ENCODE measurements around the gene METTL8. TPM values are rescaled to one million over a fixed set of nuclear protein-coding genes. Genes with fewer than 3 reads are reported as not detected.
"Not testable (repeated sequence)": the region's sequence is repeated elsewhere in the genome, so short reads cannot be mapped to it uniquely, and the experiment has no call there.

The METTL8 gene
- polyA plus RNA-seq, 3 donors, result 12.0 to 20.9 (median 13.3) TPM

DNA sequence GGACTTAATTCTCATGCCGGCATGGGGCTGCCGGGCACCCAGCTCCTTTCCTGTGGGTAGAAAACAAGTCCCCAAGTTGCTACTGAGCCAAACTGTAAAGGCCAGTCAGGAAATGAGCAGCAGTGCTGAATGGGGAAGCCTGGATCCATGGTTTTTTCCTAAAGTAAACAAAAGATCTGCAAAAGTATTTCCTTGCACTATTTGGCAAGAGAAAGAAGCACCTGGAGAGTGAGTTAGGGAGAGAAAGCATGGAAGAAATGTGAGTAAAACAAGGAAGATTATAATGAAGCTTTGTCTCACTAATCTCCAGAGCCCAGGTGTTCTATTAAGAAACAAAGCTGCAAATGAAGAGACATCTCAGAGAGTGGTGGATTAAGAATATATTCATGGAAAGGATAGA is 117.6 kb downstream of the METTL8 start:
- DNase-seq, result no peak

DNA sequence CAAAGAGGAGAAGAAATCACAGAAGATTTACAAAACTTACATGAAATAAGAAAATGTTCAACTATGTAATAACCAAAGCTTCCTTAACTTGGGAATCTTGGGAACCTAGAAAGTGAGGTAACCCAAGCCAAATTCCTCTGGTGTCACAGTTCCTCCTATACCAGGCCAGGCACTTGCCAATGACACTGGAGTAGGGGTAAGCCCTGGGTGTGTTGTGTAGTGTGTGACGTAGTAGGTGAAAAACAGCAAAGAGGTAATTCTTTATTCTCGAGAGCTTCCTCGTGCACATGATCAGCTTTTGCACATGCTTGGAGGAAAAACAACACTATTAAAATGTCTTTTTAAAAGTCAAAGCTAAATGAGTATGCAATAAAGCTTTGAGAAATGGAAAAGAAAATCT is 118.0 kb downstream of the METTL8 start:
- DNase-seq, result no peak

DNA sequence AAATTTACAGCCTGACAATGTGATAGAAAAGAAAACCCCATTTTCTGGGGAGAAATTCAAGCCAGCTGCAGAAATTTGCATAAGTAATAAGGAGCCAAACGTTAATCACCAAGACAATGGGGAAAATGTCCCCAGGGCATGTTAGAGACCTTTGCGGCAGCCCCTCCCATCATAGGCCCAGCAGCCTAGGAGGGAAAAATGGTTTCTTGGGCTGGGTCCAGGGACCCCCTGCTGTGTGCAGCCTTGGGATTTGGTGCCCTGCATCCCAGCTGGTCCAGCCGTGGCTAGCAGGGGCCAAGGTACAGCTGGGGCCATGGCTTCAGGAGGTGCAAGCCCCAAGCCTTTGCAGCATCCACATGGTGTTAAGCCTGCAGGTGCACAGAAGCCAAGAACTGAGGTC is 121.6 kb downstream of the METTL8 start:
- DNase-seq, result not testable (repeated sequence)

DNA sequence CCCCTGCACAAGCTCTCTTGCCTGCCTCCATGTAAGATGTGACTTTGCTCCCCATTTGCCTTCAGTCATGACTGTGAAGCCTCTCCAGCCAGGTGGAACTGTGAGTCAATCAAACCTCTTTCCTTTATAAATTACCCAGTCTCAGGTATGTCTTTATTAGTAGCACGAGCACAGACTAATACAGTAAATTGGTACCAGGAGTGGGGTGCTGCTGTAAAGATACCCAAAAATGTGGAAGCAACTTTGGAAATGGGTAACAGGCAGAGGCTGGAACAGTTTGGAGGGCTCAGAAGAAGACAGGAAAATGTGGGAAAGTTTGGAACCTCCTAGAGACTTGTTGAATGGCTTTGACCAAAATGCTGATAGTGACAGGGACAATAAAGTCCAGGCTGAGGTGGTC is 122.2 kb downstream of the METTL8 start:
- not testable (repeated sequence) for DNase-seq

DNA sequence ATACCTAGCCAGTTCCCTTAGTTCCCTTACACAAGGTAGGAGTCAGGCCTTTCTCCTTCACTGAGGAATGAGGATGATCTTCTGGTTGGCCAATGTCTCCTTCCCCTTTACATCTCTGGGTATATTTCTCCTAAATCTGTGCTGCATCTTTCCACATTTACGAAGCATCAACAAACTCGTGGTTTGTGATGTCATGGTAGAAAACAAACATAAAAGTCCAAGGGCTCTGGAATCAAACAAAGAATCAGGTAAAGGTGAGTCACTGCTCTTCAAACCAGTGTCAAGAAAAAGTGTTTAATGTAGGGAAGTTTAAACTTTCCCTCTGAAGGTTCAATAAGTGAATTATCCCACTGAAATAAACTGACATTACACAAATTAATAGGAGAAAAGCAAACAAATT is 122.9 kb downstream of the METTL8 start:
- DNase-seq, result no peak

DNA sequence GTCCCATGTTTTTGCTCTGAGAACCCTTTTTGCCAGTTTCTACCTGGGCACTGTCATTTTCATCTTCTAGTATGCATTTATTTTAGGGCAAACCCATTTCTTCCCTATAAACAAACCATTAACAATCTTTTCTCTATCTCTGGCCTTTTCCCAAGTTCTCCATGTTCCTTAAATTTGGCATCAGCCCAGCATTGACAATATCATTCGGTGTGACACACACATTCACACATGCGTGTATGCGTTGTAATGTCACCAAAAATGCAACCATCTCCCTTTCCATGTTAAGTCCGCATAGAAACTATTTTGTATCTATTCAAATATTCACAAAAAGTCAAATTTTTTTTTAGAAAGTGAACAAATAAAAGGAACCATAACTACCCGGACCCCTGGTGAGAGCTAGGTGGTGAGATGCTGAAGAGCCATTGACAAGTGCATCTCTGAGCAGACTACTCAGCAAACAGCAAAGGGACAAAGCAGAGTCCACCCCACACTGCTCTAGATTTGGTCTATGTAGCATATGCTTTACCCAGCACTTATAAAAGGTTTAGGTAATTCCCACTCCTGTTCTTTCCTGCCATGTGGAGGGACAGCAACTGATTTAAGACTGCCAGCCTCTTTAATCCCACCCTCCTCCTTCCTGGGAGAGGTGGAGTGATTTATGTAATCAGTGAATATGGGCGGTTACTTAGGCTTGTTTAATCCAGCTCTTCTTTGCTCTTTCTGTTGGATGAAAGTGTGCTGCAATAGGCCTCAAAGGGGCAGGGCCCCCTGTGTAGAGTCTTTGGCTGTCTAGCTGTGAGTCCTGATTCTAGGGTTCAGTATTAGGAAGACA is 124.1 kb downstream of the METTL8 start:
- DNase-seq, result no peak

DNA sequence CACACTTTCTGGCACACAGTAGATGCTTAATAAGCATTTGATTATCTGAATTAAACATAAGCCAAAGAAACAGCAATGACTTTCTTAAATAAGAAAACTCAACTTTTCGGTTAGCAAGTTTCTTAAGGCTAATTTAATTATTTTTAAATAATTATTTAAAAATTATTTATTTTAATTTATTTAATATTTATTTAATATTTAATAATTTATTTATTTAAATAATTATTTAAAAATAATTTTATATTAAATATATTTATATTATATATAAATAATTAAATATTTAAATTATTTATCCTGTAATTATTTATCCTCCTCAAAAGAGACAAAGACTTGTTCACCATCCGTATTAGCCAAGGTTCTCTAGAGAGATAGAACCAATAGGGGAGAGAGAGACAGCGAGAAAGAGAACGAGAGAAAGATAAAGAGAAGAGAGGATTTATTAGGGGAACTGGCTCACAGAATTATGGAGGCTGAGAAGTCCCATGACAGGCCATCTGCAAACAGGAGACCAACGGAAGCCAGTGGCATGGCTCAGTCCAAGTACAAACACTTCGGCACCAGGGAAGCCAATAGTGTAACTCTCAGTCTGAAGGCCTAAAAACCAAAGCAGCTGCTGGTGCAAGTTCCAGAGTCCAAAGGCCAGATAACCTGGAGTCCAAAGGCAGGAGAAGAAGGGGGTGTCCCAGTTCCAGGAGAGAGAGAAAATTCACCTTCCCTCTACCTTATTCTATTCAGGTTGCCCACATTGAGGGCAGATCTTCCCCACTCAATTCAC is 125.3 kb downstream of the METTL8 start:
- DNase-seq, result no peak

DNA sequence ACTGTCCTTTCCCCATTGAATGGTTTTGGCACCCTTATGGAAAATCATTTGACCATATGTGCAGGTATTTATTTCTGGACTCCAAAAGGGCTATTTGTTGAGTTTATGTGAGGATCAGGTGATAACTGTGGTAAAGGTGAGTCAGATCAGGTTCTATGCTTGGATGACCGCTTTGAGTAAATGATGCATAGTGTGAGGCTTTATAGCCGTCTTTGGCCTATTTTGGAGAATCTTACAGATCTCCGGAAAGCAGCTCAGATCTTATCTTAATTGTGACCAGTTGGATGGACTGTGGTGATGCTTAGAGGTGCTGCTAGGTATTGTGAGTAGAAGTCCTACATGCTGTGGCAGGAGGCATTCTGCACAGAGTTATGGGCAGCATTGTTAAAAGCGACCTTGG is 126.2 kb downstream of the METTL8 start:
- DNase-seq, result no peak

DNA sequence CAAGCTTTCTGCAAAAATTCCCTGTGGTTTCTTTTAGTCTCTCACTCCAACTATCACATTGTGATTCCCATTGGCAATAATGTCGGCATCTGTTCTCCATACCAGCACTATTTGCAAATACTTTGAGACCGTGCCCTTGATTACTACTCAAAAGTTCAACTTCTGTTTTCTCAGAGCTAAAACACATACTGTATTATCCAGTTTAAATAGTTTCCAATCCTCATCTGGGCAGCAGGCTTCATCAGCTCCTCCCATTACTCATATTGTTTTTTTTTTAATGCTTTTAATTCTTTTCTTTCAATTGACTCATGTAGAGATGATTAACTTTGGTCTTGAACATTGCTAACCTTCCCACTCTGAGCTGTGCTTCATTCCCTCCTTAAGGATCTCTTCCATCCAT is 135.8 kb downstream of the METTL8 start:
- no peak for DNase-seq

DNA sequence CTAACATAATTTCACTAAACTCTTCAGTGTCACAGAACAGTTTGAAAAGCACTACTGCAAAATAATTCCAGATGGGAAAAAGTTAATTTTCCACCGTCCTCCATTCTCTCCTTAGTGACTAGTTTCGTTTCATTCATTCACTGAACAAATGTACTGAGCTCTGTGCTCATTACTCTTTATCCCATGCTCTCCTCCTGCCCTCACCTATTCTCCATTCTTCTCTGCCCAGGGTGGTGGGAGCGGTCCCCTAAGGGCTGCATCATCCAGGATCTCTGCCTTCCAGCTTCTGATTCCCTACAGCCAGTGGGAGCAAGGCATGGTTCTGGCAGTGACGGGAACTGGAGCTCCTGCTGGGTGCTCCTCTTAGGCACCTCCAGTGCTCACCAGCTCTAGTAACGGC is 139.2 kb downstream of the METTL8 start:
- no peak for DNase-seq

DNA sequence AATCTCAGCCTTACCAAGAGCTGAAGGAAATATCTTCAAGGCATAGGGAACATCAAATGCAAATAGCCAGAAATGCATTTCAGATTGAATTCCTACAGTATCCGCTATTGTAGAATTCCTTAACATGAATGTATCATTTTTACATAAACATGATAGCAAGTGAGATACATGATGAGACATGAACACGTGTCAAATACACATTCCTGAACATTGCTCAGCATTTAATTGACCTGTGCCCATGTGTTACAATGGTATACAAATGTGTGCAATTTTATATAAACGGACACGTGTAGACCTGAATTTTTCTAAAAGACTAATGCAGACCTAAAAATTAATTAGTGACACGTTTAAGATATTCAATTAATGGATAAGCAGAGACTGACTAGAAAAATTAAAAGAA is 140.1 kb downstream of the METTL8 start:
- no peak for DNase-seq

DNA sequence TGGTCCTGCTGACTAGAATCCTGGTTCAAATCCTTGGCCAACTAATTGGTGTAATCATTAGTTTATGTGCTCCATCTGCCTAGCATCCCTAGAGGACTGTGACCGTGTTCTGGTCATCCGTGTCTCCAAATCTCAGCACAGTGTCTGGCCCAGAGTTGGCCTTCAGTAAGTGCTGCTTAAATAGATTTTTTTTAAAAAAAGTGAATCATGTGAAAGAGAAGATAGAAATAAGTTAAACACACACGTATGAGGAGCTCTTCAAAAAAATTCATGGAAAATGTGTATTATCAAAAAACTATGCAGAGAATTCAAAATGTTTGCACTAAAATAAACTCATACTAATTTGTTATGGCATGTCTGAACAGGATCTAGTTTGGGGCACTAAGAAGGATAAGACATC is 143.8 kb downstream of the METTL8 start:
- DNase-seq, result no peak

DNA sequence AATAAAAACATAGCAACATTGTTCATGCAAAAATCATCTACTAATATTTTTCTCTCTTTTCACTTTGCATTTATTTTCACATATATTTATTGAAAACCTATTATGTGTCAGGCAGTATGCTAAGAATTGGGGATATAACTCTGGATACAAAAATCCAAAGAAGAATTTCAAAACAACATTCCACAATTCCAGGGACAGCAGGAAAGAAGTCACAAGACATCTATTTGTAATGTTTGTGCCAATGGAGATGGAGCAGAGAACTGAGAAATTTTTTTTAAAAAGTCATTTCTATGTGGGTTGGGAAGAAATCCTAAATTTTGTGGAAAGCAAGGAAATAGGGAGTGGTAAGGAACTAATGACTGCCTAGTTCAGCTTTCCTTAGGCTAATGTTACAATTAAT is 144.5 kb downstream of the METTL8 start:
- DNase-seq, result no peak

DNA sequence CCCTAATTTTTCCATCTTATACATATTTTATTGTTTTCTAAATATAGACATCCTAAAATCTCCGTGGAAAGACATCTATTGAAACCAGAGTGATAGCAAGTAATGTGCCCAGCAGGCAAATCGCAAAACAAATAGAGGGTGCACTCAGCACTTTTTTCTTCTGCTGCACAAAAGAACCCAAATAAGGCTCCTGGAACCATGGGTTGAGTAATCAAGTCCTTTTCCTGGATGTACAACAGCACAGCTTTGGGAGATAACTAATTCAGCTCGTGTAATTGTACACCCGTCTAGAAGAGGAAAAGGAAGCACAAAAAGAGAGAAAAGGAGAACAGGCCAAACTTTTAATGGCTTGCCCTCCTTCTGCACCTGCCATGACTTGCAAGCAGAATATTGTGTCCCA is 146.2 kb downstream of the METTL8 start:
- no peak for DNase-seq

DNA sequence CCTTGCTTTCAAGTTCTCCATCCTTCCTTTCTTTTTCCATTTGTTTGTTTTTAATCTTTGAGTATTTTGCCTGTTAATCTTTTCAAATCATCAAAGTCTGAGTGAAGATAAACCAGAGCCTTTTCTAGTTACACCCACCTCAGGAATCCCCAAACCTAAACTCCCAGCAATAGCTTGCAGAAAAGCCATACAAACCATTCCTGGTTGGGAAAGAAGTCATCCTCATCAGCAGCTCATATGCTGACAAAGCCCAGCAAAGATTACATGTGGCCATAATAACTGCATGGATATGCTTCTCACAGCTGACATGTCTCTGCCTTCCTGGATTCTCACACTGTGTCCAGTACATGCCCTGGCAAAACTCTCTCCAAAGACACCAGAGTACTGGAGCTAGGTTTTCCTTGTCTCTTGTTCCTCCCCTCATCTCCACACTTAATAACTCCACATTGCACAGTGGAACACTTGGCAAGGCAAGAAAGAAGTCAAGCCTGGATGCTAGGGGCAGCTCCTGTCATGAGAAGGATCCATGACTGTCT is 146.7 kb downstream of the METTL8 start:
- no peak for DNase-seq

DNA sequence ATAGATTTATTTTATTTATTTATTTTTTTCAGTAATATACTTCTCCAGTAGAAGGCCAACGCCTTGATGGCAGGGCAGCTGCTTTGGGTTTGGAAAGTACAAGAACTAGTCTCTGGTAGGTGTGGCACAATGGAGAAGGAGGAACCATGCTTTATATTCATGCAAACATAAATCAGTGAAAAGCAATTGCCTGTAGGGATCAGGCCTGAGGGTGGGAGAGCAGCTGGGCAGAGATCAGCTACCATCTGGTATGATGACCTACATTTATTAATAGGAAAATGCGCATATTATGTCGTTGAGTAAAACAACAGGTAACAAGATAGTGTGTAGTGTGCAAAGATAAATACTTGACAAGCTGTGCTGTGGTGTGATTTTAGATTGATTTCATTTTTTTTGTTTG is 152.7 kb downstream of the METTL8 start:
- no peak for DNase-seq

DNA sequence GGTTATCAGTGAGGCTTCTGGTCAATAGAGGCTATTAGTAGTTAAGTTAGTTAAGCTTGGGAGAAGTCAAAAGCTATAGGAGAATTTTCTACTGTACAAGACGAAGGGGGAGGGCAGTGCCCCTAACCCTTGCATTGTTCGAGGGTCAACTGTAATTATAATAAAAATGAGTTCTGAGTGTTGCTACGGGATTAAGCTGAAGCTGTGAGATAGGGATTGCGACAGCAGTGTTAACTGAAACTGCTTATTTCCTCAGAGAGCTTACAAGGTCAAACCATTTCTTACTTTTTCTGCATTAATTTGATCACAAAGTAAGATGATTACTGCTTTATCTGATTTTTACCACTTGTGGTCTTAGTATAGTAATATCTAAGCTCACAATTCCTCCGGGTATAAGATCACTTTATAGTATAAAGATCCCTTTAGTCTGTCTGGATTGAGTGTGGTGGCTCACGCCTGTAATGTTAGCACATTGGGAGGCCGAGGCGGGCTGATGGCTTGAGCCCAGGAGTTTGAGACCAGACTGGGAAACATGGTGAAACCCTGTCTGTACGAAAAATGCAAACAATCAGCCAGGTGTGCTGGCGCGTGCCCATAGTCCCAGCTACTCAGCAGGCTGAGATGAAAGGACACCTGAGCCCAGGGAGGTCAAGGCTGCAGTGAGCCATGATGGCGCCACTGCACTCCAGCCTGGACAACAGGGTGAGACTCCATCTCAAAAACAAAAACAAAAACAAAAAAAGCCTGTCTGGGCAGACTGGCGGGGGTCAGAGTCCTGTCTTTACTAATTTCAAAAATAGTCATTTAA is 153.6 kb downstream of the METTL8 start:
- no peak for DNase-seq

DNA sequence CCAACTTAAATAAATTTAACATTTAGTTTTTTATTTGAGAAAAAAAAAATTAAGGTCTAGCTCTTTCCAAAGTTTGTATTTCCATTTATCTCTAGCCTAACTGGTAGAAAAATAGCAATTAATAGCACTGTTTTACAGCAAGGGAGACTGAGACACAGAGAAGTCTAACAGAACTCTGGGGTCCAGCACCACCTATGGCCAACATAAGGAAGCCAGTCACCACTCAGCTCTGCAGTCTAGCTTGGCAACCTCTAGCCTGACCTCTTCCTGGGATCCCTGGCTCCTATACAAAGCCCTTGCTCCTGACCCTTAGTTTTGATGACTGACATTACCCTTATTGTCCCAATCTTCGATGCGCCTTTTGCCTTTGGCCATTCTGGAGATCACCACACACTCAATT is 159.0 kb downstream of the METTL8 start:
- DNase-seq, result no peak

DNA sequence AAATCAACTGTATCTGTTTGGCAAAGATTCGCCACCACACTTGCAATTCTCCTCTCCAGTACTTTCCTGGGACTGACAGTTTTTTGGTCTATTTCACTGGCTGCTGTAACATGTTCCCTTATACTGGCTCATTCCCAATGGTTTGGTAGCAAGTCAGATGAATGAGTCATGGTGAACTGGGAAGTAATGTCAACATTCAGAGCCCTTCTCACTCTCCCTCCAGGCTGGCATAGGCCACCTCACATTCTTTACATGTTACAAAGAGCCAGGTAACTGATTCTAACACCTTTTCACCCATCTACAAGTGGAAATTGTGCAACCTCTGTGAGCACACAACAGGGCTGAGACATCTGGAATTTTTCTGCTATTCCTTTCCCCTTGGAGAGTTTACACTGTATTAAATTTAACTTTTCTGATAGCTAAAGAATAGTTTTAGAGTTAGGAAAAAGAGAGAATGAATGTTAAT is 161.8 kb downstream of the METTL8 start:
- DNase-seq, result no peak

DNA sequence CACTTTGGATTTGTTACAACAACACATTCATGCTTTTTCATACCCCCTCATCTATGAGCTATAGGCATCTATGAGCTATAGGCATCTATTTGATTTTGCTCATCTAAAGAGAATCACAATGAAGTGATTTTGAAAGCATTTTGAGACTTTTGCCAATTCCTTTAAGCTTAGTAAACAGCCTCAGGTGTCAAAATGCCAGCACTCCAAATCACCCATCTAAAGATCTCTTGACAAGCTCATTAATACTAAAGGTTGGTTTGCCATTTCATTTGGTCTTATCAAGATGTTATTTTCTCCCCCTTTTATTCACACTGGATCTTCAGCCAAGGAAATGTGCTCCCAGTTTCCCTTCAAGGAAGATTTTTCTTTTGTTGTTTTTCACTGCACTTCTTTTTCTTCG is 162.4 kb downstream of the METTL8 start:
- no peak for DNase-seq

DNA sequence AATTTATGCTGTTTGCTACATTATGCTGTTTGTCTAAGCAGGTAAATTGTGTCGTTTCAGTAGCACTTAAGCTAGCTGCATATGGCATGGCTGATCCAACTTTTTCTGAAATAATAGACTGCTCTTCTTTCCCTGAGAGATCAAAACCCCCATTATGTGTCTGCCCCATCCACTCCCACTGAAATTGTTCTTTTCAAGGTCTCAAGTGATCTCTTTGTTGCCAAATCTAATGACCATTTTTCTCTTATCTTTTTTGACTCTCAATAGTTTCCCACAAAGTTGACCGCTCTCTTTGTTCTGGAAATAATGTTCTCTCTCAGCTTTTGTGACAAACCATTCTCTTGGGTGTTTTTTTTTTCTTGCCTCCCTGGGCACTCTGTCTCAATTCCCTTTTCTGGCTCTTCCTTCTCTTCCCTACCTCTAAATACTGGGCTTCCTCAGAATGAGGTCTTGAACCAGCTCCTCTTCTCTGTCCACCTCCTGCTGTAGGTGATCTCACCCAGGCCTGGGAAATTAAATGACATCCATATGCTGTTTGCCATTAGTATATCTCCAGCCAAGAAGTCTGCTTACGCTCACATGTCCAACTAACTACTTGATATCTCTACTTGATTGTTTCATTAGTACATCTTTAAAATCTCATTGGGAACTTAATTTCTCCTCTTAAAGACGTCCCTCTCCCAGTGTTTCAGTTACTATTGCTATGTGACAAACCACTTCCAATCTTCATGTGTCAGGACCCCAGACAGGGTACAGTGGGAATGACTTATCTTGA is 165.7 kb downstream of the METTL8 start:
- no peak for DNase-seq

All from renal pelvis (tissue), 4 donors.